Brain microvascular endothelial cell (primary cell): ENCODE results near the gene TPD52L1.

Source experiments
- DNase-seq: peaks from one replicate; pipeline ENCODE4 v3.0.0-alpha.2; 2020
- H3K27ac ChIP-seq: fragments of 250-450 bp; sonication (Bioruptor Pico); 2 replicates; pipeline ENCODE4 v1.5.1; 2020; ENCODE audit warnings: mild to moderate bottlenecking, moderate library complexity
- H3K27me3 ChIP-seq: fragments of 250-450 bp; sonication (Bioruptor Pico); replicated peaks from 2 replicates; pipeline ENCODE4 v1.5.1; 2020; ENCODE audit warnings: mild to moderate bottlenecking
- H3K36me3 ChIP-seq: fragments of 250-450 bp; sonication (Bioruptor Pico); replicated peaks from 2 replicates; pipeline ENCODE4 v1.5.1; 2020; ENCODE audit warnings: mild to moderate bottlenecking
- H3K4me3 ChIP-seq: 2 replicates; pipeline ENCODE4 v1.5.1; 2011; ENCODE audit warnings: low read depth, mild to moderate bottlenecking, control low read depth, low read length, moderate library complexity
- in situ Hi-C: cut with HindIII; loops from 2 replicates; pipeline ENCODE4 v1.10.0; 2017; ENCODE audit warnings: low sequenced_read_pairs, low pct_ligation_motif_present
- TF ChIP-seq, protein P1 (sequence below): IDR thresholded peaks from 2 replicates; pipeline ENCODE4 v1.5.1; 2011; ENCODE audit warnings: low read depth, mild to moderate bottlenecking, moderate library complexity, low read length, control low read depth, inconsistent platforms; ENCODE audit errors: missing control alignments

The TPD52L1 gene

DNA sequence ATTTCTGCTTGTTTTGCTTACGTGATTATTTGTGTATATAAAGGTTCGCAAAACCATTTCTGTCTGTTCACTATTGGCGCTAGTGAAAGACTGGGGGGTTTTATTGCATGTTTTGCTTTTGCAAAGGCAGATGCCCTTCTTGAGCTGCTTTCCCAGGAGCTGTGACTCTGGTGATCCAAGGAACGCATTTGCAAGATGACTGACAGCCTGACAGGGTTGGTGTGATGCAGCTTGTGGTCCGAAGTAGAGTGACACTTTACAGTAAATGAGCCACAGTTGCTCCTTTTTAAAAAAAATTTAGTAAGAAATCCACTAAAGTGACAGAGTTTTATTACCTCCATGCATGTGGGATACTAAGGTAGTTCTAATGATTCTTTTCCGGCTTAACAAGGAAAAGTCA lies 73.7 kb downstream of the TPD52L1 start:
- Histone ChIP-seq H3K27ac (no peak overlapping the region), H3K36me3 (no peaks in the 10 kb centered on the region), H3K4me3 (no peak overlapping the region), H3K27me3 (no peaks in the 10 kb centered on the region)
- in situ Hi-C loops, result no loop called here
- DNase-seq, result no peak
- TF ChIP-seq, protein P1, sequence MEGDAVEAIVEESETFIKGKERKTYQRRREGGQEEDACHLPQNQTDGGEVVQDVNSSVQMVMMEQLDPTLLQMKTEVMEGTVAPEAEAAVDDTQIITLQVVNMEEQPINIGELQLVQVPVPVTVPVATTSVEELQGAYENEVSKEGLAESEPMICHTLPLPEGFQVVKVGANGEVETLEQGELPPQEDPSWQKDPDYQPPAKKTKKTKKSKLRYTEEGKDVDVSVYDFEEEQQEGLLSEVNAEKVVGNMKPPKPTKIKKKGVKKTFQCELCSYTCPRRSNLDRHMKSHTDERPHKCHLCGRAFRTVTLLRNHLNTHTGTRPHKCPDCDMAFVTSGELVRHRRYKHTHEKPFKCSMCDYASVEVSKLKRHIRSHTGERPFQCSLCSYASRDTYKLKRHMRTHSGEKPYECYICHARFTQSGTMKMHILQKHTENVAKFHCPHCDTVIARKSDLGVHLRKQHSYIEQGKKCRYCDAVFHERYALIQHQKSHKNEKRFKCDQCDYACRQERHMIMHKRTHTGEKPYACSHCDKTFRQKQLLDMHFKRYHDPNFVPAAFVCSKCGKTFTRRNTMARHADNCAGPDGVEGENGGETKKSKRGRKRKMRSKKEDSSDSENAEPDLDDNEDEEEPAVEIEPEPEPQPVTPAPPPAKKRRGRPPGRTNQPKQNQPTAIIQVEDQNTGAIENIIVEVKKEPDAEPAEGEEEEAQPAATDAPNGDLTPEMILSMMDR, result no peak

DNA sequence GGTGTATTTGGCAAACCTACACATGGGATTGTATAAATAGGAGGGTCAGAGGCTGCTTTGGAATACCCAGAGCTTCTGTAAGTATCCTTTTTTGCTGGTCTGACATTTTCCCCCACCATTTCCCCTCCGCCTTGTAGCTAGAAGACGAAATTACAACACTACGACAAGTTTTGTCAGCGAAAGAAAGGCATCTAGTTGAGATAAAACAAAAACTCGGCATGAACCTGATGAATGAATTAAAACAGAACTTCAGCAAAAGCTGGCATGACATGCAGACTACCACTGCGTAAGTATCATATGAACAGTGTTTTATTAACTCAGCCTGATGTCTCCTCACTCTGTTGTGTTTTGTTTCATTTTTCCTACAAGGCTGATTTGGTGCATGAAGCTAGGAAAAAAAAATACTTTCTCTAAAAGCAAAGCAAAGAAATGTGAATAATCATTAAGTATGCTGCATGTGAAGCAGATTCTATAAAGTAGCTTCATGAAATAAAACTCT lies 75.5 kb downstream of the TPD52L1 start:
- TF ChIP-seq, protein P1, result no peak
- no peak overlapping the region for H3K4me3 ChIP-seq
- in situ Hi-C loops, result no loop called here
- H3K27ac ChIP-seq, result no peak overlapping the region
- H3K36me3 ChIP-seq, result no peaks in the 10 kb centered on the region
- H3K27me3 ChIP-seq, result no peaks in the 10 kb centered on the region
- DNase-seq, result no peak

DNA sequence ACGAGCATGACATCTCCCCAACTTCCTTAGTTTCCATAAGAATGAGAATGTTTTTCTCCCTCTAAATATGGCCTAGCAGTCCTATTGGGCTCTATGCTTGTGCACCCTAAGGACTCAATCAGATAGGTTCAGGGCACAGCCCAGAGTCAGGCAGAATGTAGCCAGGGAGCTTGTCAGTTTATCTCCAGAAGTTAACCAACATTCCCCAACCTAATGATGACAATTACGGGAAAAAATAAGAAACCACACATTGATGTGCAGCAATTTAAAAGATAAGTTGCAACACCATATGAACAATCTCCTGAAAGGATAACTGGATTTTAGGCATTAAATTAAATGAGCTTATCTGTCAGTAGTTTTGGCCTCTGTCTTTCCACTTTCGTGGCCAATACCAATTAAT lies 77.1 kb downstream of the TPD52L1 start:
- no peak for DNase-seq
- H3K4me3 ChIP-seq, result no peak overlapping the region
- H3K36me3 ChIP-seq, result no peaks in the 10 kb centered on the region
- no peak overlapping the region for H3K27ac ChIP-seq
- no peaks in the 10 kb centered on the region for H3K27me3 ChIP-seq
- TF ChIP-seq, protein P1, result no peak
- in situ Hi-C loops, result no loop called here

DNA sequence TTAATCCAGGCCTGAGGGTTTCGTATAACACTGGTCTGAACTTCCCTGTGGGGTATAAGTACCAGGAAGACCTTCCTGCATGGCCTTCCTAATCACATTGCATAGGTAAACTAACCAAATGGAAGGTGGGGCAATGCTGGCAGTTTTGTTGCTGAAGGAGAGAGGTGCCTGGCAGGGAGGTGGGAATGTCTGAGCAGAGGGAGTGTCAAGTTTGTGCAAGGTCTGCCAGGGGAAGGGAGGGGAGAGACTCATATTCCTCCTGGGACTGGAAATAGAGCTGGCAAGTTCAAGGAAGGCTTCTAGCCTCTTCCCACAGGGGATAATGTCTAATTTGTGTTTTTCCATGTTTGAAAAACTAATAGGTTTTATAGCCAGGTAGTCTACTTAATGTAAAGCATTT lies 77.6 kb downstream of the TPD52L1 start:
- in situ Hi-C loops, result no loop called here
- Histone ChIP-seq H3K4me3 (no peak overlapping the region), H3K36me3 (no peaks in the 10 kb centered on the region), H3K27me3 (no peaks in the 10 kb centered on the region), H3K27ac (no peak overlapping the region)
- DNase-seq, result no peak
- TF ChIP-seq, protein P1, result no peak

DNA sequence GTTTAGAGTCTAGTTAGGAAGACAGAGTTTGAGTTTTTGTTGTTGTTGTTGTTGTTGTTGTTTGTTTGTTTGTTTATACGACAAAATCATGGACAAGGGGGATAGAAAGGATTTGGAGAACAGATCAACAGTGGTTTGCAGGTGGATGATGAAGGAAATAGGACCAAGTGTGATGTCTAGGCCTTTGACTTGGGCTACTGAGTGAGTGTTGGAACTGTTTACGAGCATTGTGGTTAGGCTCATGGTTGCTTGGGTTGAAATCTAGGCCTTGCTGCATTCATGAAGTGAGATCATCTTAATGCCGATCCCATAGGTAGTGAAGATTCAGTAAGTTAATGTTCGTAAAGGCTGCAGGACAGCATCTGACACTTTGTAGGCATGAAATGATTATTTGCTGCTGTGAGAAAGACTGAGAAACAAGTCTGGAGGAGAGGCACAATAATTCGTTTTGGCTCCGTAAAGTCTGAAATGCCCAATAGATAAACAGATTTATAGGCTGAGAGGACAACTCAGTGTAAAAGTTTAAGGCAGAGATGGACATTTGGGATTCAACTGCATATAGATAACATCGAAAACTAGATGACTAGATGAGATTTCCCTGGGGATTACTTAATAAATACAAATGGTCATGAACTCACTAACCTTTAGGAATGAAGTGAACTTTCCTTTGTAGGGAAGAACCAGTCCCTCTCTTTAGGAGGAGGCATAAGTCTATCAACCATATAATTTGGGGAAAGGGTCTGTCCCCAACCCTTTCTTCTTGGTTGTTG lies 78.2 kb downstream of the TPD52L1 start:
- Histone ChIP-seq H3K27ac (no peak overlapping the region), H3K36me3 (no peaks in the 10 kb centered on the region), H3K27me3 (no peaks in the 10 kb centered on the region), H3K4me3 (no peak overlapping the region)
- no peak for DNase-seq
- TF ChIP-seq, protein P1, result no peak
- in situ Hi-C loops, result no loop called here

DNA sequence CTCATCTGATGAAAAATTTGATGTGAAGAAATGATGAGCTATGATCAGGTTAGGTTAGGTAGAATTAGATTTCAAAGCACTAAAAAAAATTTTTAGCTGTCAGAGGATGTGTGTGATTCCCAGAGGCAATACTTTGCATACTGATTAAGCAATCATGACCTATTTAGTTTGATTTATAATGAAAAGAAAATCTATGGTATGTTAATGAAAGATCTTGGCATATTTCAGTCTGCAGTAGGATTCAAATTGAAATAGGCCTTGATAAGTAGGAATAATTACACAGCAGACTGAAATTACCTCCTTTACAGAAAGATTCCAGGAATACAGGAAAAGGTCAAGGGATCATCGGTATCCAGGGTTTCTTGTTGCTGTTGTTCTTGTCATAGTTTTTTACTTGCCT lies 78.9 kb downstream of the TPD52L1 start:
- Histone ChIP-seq H3K4me3 (no peak overlapping the region), H3K27ac (no peak overlapping the region), H3K36me3 (no peaks in the 10 kb centered on the region), H3K27me3 (no peaks in the 10 kb centered on the region)
- TF ChIP-seq, protein P1, result no peak
- no peak for DNase-seq
- in situ Hi-C loops, result no loop called here
